HG02973 (cell line): ENCODE measurements around the gene NFKBIL1.

Source experiments
- ATAC-seq: cut with Tn5 transposase; IDR thresholded peaks from one replicate; pipeline ENCODE4 v1.9.1; 2021; ENCODE audit warnings: moderate library complexity; ENCODE audit not compliant: unreplicated experiment

NFKBIL1 gene

GRCh38 chr6:31559606-31559957 lies 12.2 kb downstream of the NFKBIL1 start:
- ATAC-seq: no peak

DNA sequence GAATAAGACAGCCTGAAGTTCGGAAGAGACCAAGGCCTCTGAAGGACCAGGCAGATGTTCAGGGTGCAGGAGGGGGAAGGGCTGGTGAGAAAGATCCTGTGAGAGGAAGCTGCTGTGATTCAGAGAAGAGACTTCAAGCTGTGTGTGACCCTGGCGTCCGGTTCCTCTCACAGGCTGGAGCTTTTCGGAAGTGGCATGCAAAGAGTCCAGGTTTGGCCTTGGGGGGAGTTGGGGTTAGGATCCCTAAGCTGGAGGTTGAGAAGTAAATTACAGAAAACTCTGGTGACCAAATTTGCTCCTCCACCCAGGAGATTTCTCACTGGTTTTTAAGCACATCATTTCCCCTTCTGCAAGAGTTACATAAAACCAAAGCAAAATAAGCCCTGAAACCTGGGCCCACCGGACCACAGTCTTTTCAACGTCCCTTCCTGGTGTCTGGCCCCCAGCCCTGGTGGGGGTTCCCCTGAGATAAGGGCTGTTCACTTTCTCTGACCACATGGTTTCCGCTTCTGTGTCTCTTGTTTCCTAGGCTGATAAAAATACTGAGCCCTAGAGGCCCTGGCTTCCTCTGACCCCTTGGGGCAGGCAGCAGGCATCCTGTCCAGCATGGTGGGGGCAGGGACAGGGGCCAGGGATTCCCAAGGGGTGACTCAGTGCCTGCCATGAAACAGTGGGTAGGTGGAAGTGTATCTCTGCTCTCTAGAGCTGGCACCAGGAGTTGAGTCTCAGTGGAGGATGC lies 12.7 kb downstream of the NFKBIL1 start:
- peak; percentile 50 for ATAC-seq

DNA sequence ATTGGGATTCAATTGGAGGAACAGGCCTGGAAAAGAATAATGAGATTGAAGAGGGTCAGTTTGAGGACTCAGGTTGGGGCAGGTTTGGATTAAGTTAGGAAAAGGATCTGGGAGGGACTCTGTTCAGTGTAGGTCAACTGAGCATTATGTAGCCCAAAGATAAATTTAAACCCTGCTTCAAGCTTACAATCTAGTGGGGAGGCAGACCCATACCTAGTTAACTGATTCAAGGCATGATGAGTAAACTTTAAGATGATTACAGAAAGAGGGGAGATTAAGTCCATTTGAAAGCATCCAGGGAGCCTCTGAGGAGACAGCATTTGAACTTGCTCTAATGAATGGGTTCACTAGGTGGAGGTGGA lies 13.3 kb downstream of the NFKBIL1 start:
- no peak for ATAC-seq

DNA sequence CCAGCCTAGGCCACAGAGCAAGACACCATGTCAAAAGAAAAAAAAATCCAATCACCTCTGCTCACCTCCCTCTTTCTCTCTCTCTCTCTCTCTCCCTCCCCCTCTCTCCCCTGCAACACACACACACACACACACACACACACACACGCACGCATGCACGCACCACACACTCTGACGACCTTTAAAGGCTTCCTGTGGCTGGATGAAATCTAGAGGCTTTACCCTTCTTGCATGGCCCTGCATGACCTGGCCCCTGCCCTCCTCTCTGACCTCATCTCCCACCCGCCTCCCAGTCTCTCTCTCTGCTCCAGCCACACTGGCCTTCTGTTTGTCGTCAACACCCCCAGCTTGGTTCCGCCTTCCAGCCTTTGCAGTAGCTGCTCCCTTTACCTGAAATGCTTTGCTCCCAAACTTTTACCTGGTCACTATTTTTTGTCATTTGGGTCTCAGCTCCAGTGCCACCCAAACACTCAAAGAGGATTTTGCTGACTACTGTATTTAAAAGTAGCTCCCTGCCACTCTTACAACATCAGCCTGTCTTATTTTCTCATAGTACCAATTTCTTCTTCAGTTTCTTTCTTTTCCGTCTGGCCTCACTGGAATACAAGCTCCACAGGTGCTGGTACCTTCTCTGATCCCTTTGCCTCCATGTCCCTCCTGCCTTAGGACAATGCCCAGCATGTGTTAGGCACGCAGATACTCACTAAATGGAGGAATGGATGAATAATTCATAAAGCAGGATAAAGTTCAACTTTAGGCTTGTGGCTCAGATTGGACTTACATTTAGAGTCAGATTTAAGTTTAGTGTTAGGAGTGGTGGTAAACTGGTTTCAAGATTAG lies 20.3 kb downstream of the NFKBIL1 start:
- ATAC-seq: no peak

DNA sequence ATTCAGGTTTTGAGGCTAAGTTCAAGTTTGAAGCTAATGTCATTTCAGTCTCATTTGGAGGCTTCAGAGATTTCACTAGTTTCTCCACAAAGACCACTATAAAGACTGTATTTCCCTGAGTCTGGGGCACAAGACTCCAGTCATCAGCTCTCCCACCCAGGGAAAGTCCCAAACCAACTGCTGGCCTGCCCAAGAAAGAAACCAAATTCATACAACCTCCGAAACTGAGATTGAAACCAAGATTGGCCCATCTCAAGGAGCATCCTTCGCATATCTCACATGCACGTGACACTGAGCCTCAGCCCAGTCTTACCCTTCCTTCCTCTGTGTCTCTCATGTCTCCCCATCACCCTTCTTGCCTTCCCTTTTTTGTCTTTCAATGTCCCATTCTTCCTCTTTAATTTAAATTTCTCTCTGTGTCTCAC lies 21.1 kb downstream of the NFKBIL1 start:
- peak; percentile 57 for ATAC-seq

DNA sequence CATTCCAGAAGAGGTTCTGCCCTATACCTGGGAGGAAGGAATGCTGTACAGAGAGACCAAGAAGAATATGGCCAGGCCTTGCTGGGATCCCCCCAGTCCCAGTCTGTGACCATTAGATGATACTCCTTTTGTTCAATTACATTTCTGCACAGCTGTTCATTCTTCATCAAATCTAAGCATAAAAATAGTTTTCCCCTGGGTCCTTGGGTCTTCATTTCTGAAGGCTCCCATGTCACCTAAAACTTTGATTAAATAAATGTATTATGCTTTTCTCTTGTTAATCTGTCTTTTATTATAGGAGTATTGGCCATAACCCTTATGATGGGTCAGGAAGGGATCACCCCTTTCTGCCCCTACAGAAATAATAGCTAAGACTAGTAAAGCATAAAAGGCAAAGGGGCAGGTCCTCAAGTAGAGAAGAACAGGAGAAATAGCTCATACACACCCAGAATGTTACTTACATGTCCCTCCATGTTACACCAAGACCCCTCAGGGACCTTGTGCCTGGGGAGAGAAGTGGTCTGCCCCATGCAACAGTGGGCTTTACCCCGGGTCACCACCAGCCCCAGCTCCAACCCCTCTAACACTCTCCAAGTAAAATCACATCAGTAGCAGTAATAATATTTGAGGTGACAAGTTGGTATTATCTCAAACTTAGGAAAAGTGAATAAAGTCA lies 22.6 kb downstream of the NFKBIL1 start:
- ATAC-seq: no peak

GRCh38 chr6:31572041-31572911 lies 24.9 kb downstream of the NFKBIL1 start, which contains the start of gene LTA:
TSS of gene LTA (plus strand) at chr6:31572289. CDS start at chr6:31572743, 454 bp downstream.
- peak; percentile 33 for ATAC-seq

DNA sequence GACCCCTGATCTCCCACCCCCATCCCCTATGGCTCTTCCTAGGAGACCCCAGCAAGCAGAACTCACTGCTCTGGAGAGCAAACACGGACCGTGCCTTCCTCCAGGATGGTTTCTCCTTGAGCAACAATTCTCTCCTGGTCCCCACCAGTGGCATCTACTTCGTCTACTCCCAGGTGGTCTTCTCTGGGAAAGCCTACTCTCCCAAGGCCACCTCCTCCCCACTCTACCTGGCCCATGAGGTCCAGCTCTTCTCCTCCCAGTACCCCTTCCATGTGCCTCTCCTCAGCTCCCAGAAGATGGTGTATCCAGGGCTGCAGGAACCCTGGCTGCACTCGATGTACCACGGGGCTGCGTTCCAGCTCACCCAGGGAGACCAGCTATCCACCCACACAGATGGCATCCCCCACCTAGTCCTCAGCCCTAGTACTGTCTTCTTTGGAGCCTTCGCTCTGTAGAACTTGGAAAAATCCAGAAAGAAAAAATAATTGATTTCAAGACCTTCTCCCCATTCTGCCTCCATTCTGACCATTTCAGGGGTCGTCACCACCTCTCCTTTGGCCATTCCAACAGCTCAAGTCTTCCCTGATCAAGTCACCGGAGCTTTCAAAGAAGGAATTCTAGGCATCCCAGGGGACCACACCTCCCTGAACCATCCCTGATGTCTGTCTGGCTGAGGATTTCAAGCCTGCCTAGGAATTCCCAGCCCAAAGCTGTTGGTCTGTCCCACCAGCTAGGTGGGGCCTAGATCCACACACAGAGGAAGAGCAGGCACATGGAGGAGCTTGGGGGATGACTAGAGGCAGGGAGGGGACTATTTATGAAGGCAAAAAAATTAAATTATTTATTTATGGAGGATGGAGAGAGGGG lies 26.1 kb downstream of the NFKBIL1 start:
- ATAC-seq: no peak

GRCh38 chr6:31574106-31575061 lies 27.0 kb downstream of the NFKBIL1 start:
- no peak for ATAC-seq

DNA sequence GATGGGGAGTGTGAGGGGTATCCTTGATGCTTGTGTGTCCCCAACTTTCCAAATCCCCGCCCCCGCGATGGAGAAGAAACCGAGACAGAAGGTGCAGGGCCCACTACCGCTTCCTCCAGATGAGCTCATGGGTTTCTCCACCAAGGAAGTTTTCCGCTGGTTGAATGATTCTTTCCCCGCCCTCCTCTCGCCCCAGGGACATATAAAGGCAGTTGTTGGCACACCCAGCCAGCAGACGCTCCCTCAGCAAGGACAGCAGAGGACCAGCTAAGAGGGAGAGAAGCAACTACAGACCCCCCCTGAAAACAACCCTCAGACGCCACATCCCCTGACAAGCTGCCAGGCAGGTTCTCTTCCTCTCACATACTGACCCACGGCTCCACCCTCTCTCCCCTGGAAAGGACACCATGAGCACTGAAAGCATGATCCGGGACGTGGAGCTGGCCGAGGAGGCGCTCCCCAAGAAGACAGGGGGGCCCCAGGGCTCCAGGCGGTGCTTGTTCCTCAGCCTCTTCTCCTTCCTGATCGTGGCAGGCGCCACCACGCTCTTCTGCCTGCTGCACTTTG lies 28.0 kb downstream of the NFKBIL1 start, which contains the start of gene TNF:
Gene TNF (plus strand): TSS at position 231 of the 567 bp plus-strand sequence. CDS start 177 bp downstream, at position 408.
- ATAC-seq: no peak

- ATAC-seq: no peak
Observed at GRCh38 chr6:31575952-31576685, 28.7 kb downstream of the NFKBIL1 start.

DNA sequence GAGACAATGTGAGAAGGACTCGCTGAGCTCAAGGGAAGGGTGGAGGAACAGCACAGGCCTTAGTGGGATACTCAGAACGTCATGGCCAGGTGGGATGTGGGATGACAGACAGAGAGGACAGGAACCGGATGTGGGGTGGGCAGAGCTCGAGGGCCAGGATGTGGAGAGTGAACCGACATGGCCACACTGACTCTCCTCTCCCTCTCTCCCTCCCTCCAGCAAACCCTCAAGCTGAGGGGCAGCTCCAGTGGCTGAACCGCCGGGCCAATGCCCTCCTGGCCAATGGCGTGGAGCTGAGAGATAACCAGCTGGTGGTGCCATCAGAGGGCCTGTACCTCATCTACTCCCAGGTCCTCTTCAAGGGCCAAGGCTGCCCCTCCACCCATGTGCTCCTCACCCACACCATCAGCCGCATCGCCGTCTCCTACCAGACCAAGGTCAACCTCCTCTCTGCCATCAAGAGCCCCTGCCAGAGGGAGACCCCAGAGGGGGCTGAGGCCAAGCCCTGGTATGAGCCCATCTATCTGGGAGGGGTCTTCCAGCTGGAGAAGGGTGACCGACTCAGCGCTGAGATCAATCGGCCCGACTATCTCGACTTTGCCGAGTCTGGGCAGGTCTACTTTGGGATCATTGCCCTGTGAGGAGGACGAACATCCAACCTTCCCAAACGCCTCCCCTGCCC lies 29.6 kb downstream of the NFKBIL1 start:
- ATAC-seq: no peak

DNA sequence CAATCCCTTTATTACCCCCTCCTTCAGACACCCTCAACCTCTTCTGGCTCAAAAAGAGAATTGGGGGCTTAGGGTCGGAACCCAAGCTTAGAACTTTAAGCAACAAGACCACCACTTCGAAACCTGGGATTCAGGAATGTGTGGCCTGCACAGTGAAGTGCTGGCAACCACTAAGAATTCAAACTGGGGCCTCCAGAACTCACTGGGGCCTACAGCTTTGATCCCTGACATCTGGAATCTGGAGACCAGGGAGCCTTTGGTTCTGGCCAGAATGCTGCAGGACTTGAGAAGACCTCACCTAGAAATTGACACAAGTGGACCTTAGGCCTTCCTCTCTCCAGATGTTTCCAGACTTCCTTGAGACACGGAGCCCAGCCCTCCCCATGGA lies 30.2 kb downstream of the NFKBIL1 start:
- no peak for ATAC-seq

- ATAC-seq: no peak
Observed at GRCh38 chr6:31578184-31579118, 31.0 kb downstream of the NFKBIL1 start.

GRCh38 chr6:31579119-31579505 lies 31.7 kb downstream of the NFKBIL1 start:
- no peak for ATAC-seq
